ENCODE measurements around the gene AQP4. TPM values are rescaled to one million over a fixed set of nuclear protein-coding genes. Genes with fewer than 3 reads are reported as not detected.

The AQP4 gene, protein sequence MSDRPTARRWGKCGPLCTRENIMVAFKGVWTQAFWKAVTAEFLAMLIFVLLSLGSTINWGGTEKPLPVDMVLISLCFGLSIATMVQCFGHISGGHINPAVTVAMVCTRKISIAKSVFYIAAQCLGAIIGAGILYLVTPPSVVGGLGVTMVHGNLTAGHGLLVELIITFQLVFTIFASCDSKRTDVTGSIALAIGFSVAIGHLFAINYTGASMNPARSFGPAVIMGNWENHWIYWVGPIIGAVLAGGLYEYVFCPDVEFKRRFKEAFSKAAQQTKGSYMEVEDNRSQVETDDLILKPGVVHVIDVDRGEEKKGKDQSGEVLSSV
- 0.27 and 0.46 TPM in 2 replicates for total RNA-seq (2022)
- Bru-seq, nascent RNA, result percentile 21 among the genes with signal in this experiment
- BruChase-seq, experiment 1, labeled RNA remaining after a 2-hour chase, result percentile 40 among the genes with signal in this experiment
- percentile 48 among the genes with signal in this experiment for BruChase-seq, experiment 2, labeled RNA remaining after a 6-hour chase
- long read RNA-seq, result 0 reads

DNA sequence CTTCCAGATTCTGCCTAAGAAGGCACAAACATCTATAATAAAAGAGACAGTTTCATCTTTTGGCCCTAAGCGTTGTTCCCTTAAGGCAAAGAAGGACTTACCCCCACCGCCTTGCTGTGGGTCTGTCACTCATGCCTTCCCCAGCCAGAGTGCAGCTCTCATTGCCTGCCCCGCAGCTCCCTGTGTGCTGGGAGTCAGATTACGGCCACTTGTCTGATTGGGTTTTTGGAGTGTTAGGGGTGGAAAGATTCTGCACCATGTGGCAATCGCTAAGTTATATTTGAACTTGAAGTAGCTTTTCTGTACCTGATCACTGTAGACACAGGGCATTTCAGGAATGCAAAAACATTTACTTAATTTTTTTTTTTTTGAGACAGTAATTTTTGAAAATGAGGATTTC is at the start of gene AQP4:
Gene AQP4 (minus strand): TSS at position 151 of the 400 bp plus-strand sequence. CDS start 18 bp downstream, at position 133.
- Histone ChIP-seq H3K36me3 (ENCODE audit: control insufficient read depth, insufficient read depth, low read length) (no peaks in the 10 kb centered on the region), H3K9me3 (no peaks in the 10 kb centered on the region), H3K27me3 (replicated peaks; ENCODE audit: control insufficient read depth, insufficient read depth, low read length) (no peaks in the 10 kb centered on the region), H3K4me1 (no peaks in the 10 kb centered on the region), H3K4me3 (ENCODE audit: low read depth, low read length) (no peak within 1 kb of the TSS)
- POLR2A ChIA-PET, result no interaction called here
- BruUV-seq (replicated peaks), result no TSS peak
- intact Hi-C loops (cut with micrococcal nuclease; ENCODE audit: unreplicated experiment), result no loop called here
- no peak within 1 kb of the TSS for H3K27ac Mint-ChIP-seq (ENCODE audit: unreplicated experiment)
- DNase-seq, result no peak
- H3K4me1 Mint-ChIP-seq (ENCODE audit: low read depth, unreplicated experiment), result no peaks in the 10 kb centered on the region
- H3K4me3 Mint-ChIP-seq (ENCODE audit: unreplicated experiment), result no peak within 1 kb of the TSS
- no peaks in the 10 kb centered on the region for H3K9me3 Mint-ChIP-seq (ENCODE audit: unreplicated experiment)
- no peak for TF ChIP-seq CTCF (IDR thresholded peaks at IDR 0.05; ENCODE audit: insufficient read depth in 1 of 2, low read depth in 1 of 2, low read length in 1 of 2, severe bottlenecking in 1 of 2, unreplicated experiment in 1 of 2)
- no peaks in the 10 kb centered on the region for H3K36me3 Mint-ChIP-seq (ENCODE audit: insufficient read depth, unreplicated experiment)
- CTCF ChIA-PET, result no interaction called here
- peaks cover 4% of the 10 kb centered on the region for H3K27me3 Mint-ChIP-seq (ENCODE audit: insufficient read depth, unreplicated experiment)

DNA sequence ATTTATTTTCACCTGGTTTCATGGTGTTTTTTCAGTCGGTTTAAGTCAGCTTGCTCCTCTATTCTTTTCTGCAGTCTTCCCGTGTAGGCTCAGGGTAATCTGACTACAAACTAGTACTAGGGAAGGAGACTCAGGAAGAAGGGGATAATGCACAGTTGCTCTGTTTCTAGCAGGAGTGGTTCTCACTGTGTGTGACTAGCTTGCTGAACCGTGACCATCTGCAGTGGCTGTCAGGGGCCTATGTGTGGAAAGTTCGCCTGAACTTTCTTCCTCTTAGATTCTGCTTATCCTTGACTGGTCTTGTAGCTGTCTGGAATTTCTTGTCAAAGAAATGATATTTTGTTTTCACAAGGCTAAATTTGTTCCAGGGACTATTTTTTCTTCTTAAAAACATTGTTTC is 46.3 kb upstream of the AQP4 start:
- CTCF ChIA-PET, result no interaction called here
- H3K27me3 Mint-ChIP-seq (ENCODE audit: insufficient read depth, unreplicated experiment), result no peaks in the 10 kb centered on the region
- POLR2A ChIA-PET, result no interaction called here
- no peaks in the 10 kb centered on the region for H3K4me1 Mint-ChIP-seq (ENCODE audit: low read depth, unreplicated experiment)
- H3K4me3 Mint-ChIP-seq (ENCODE audit: unreplicated experiment), result no peak overlapping the region
- no TSS peak for BruUV-seq (replicated peaks)
- Histone ChIP-seq H3K36me3 (ENCODE audit: control insufficient read depth, insufficient read depth, low read length) (no peaks in the 10 kb centered on the region), H3K27me3 (replicated peaks; ENCODE audit: control insufficient read depth, insufficient read depth, low read length) (no peaks in the 10 kb centered on the region), H3K9me3 (no peaks in the 10 kb centered on the region), H3K4me1 (no peaks in the 10 kb centered on the region), H3K4me3 (ENCODE audit: low read depth, low read length) (no peak overlapping the region)
- H3K36me3 Mint-ChIP-seq (ENCODE audit: insufficient read depth, unreplicated experiment), result no peaks in the 10 kb centered on the region
- intact Hi-C loops (cut with micrococcal nuclease; ENCODE audit: unreplicated experiment), result no loop called here
- no peak overlapping the region for H3K27ac Mint-ChIP-seq (ENCODE audit: unreplicated experiment)
- H3K9me3 Mint-ChIP-seq (ENCODE audit: unreplicated experiment), result no peaks in the 10 kb centered on the region
- no peak for TF ChIP-seq CTCF (IDR thresholded peaks at IDR 0.05; ENCODE audit: insufficient read depth in 1 of 2, low read depth in 1 of 2, low read length in 1 of 2, severe bottlenecking in 1 of 2, unreplicated experiment in 1 of 2)
- DNase-seq, result no peak

DNA sequence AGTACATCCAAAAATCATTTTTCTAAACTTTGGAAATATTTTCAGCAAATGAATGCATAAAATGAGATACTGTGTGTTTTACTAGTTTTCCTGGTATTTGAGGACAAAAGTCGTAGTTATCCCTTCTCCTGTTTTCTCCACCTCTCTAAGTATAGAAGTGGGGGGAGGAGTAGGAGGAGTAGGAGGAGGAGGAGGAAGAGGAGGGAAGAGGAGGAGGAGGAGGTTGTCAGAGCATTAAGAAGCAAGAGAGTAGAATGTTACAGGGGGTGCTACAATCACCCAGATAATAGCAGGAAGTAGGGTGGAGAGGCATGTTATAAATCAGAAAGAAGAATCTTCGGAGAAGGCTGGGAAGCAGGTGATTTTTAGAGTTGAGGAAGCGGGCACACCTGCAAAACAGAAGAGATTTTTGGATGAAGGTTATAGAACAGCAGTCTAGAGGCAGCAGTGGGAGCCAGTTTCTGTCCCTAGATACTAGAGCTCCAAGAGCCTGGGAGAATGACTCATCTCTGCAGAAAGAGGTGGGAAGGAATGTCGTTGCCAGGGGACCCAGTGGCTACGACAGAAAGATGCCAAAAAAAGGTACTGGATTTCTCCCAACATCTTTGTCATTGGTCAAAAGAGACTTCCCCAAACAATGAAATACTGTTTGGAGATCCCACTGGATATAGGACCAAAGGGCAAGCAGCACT is 44.2 kb upstream of the AQP4 start:
- Histone ChIP-seq H3K27me3 (replicated peaks; ENCODE audit: control insufficient read depth, insufficient read depth, low read length) (no peaks in the 10 kb centered on the region), H3K36me3 (ENCODE audit: control insufficient read depth, insufficient read depth, low read length) (no peaks in the 10 kb centered on the region), H3K4me1 (no peaks in the 10 kb centered on the region), H3K9me3 (no peaks in the 10 kb centered on the region), H3K4me3 (ENCODE audit: low read depth, low read length) (no peak overlapping the region)
- H3K27ac Mint-ChIP-seq (ENCODE audit: unreplicated experiment), result no peak overlapping the region
- H3K4me3 Mint-ChIP-seq (ENCODE audit: unreplicated experiment), result no peak overlapping the region
- no peaks in the 10 kb centered on the region for H3K36me3 Mint-ChIP-seq (ENCODE audit: insufficient read depth, unreplicated experiment)
- CTCF ChIA-PET, result no interaction called here
- no TSS peak for BruUV-seq (replicated peaks)
- no peaks in the 10 kb centered on the region for H3K9me3 Mint-ChIP-seq (ENCODE audit: unreplicated experiment)
- H3K27me3 Mint-ChIP-seq (ENCODE audit: insufficient read depth, unreplicated experiment), result no peaks in the 10 kb centered on the region
- H3K4me1 Mint-ChIP-seq (ENCODE audit: low read depth, unreplicated experiment), result no peaks in the 10 kb centered on the region
- no peak for DNase-seq
- no peak for TF ChIP-seq CTCF (IDR thresholded peaks at IDR 0.05; ENCODE audit: insufficient read depth in 1 of 2, low read depth in 1 of 2, low read length in 1 of 2, severe bottlenecking in 1 of 2, unreplicated experiment in 1 of 2)
- POLR2A ChIA-PET, result no interaction called here
- intact Hi-C loops (cut with micrococcal nuclease; ENCODE audit: unreplicated experiment), result no loop called here
